Liver (tissue), 3 donors: Measurements from ENCODE around the gene KCNN1.

Source experiments
- SP1 ChIP-seq: IDR thresholded peaks from 2 replicates; pipeline ENCODE4 v1.6.1; 2018; ENCODE audit warnings: antibody characterized with exemption, mild to moderate bottlenecking
- TF ChIP-seq, protein P1 (sequence below): fragments of 150-350 bp; IDR thresholded peaks from 2 replicates; pipeline ENCODE4 v1.5.1; 2017; ENCODE audit warnings: improper control_type of control experiment, low read depth, low read length; ENCODE audit not compliant: missing input control
- donor health status: healthy.
- donor health status: healthy.

DNA sequence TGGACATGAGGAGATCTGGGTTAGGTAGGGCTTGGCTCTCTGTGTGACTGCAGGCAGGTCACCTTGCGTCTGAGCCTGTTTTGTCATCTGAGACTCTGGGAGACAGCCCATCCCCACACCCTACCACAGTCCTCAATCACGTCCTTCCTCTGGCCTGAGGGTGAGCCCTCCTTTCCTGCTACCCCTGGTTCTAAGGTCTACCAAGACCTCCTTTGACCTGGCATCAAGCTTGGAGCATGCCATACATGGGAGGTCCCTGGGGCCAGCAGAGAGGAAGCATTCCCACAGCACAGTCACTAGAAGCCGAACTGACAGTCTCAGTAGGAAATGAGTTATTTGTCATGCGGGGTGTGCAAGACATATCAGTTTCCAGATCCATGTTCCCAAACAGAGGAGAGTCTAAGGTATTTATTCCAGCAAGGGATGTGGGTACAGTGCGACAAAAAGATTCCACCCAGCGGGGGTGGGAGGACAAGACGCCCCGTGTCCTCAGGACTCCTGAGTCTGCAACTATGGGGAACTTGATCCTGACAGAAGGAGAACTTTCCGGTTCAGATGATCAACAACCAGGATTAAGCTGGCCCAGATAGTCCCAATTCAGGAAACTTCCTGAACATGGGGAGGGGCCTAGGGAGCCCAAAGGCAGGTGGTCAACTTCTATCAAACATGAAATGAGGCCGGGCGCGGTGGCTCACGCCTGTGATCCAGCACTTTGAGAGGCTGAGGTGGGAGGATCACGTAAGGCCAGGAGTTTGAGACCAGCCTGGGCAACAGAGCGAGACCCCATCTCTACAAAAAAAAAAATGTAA, 50.6 kb downstream of the KCNN1 start:
- TF ChIP-seq, protein P1, sequence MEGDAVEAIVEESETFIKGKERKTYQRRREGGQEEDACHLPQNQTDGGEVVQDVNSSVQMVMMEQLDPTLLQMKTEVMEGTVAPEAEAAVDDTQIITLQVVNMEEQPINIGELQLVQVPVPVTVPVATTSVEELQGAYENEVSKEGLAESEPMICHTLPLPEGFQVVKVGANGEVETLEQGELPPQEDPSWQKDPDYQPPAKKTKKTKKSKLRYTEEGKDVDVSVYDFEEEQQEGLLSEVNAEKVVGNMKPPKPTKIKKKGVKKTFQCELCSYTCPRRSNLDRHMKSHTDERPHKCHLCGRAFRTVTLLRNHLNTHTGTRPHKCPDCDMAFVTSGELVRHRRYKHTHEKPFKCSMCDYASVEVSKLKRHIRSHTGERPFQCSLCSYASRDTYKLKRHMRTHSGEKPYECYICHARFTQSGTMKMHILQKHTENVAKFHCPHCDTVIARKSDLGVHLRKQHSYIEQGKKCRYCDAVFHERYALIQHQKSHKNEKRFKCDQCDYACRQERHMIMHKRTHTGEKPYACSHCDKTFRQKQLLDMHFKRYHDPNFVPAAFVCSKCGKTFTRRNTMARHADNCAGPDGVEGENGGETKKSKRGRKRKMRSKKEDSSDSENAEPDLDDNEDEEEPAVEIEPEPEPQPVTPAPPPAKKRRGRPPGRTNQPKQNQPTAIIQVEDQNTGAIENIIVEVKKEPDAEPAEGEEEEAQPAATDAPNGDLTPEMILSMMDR: no peak
- peak; percentile 49 for TF ChIP-seq SP1
